AG04450 (cell line): Measurements from ENCODE around the gene ABLIM2. TPM values are rescaled to one million over a fixed set of nuclear protein-coding genes. Genes with fewer than 3 reads are reported as not detected.

Experiments
- CTCF ChIA-PET: fragments of 300-600, 350-600 bp; formaldehyde crosslinking; extraction: SDS; loops from one replicate; lab custom pipeline; 2022; ENCODE audit warnings: antibody characterized with exemption, inconsistent platforms; lab: Charles Lee
- POLR2A ChIA-PET: fragments of 350-600 bp; formaldehyde crosslinking; extraction: SDS; loops from one replicate; lab custom pipeline; 2021; ENCODE audit warnings: antibody characterized with exemption, inconsistent platforms; lab: Yijun Ruan, JAX
- DNase-seq: peaks from one replicate; pipeline ENCODE4 v3.0.0-alpha.2; 2011; ENCODE audit warnings: low read depth, low spot score
- H3K27ac ChIP-seq: one replicate; pipeline ENCODE4 v1.5.1; 2012; ENCODE audit warnings: low read depth, low read length, control low read depth
- H3K27me3 ChIP-seq: one replicate; pipeline ENCODE4 v1.6.0; 2012; ENCODE audit warnings: low read length; ENCODE audit not compliant: control insufficient read depth, insufficient read depth
- H3K4me3 ChIP-seq: 2 replicates; pipeline ENCODE4 v1.5.1; 2011; ENCODE audit warnings: mild to moderate bottlenecking, low read depth, low read length, control low read depth
- H3K9me3 ChIP-seq: 2 replicates; pipeline ENCODE4 v1.5.1; 2012; ENCODE audit warnings: low read length; ENCODE audit not compliant: control insufficient read depth, insufficient read depth
- CTCF ChIP-seq: IDR thresholded peaks from 2 replicates; pipeline ENCODE4 v1.5.1; 2011; ENCODE audit warnings: low read depth, low read length, control low read depth, inconsistent platforms
- polyA plus RNA-seq: library from polyadenylated mRNA; depleted of rRNA; stranded (reverse); fragments of >200 nt; gene quantifications from 2 replicates; pipeline ENCODE4 v1.2.3, GENCODE V29; 2011

ABLIM2 gene
- polyA plus RNA-seq, 1 experiment = not detected

DNA sequence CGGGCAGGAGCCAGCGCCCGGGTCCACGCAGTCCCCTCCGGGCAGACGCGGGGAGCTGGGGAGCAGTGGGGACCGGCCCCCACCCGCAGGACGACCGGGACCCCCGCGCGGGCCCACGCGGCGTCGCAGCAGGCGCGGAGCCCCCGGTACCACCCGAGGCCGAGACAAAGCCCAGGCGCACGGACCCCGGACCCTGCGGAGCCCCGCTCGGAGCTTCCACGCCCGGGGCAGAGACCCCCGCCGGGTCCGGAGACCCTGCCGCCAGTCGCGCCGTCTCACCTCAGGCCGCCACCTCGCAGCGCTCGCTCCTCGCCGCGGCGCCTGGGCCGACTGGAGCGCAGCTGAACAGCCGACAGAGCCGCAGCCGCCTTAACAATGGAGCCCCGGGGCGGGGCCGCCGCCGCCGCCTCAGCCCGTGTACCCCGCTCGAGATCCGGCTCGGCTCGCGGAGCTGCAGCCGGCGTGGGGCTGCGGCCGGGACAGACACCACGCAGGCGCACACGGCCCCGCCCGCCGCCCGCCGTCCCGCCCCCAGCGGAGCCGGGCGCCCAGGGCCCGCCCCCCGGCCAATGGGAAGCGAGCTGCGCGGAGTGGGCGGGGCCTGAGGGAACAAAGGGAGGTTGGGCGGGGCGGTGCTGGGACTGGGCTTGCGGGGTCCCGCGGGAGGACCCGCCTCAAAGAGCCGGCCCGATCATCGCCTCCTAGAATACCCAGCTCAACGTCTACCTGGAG, 219.1 kb downstream of the ABLIM2 start, which contains the start of gene AFAP1:
AFAP1 (minus strand) TSS at position 485 of the 732 bp plus-strand sequence. CDS start 67,783 bp downstream, outside the sequence.
- no peak for TF ChIP-seq CTCF
- peak within 1 kb of the TSS; percentile 86 for H3K27ac ChIP-seq
- H3K9me3 ChIP-seq = no peaks in the 10 kb centered on the region; the same call in 1 of the 2 replicates
- POLR2A ChIA-PET = interaction anchor here (0.6 to 1.4 kb wide), 21 partner anchors 10 to 149 kb away, joined by 3 to 7 read pairs (median 3); no protein-coding TSS in a partner anchor
- DNase-seq = peak; percentile 47
- peak within 1 kb of the TSS; percentile 88 for H3K4me3 ChIP-seq
- no peaks in the 10 kb centered on the region for H3K27me3 ChIP-seq
- CTCF ChIA-PET = interaction anchor here (0.7 to 6.6 kb wide), 5 partner anchors 13 to 136 kb away, joined by 3 to 68 read pairs (median 6); no protein-coding TSS in a partner anchor

GRCh38 chr4:7938609-7939376, 219.8 kb downstream of the ABLIM2 start:
- H3K27me3 ChIP-seq = no peaks in the 10 kb centered on the region
- no peak for DNase-seq
- CTCF ChIA-PET = interaction anchor here (0.7 to 6.6 kb wide), 7 partner anchors 12 to 135 kb away, joined by 3 to 68 read pairs (median 5); no protein-coding TSS in a partner anchor
- peak overlapping the region; percentile 86 for H3K27ac ChIP-seq
- H3K4me3 ChIP-seq = peak overlapping the region; percentile 88
- no peaks in the 10 kb centered on the region; the same call in 1 of the 2 replicates for H3K9me3 ChIP-seq
- no peak for TF ChIP-seq CTCF
- POLR2A ChIA-PET = interaction anchor here (0.6 to 2.0 kb wide), 16 partner anchors 9 to 148 kb away, joined by 3 to 8 read pairs (median 3); no protein-coding TSS in a partner anchor

DNA sequence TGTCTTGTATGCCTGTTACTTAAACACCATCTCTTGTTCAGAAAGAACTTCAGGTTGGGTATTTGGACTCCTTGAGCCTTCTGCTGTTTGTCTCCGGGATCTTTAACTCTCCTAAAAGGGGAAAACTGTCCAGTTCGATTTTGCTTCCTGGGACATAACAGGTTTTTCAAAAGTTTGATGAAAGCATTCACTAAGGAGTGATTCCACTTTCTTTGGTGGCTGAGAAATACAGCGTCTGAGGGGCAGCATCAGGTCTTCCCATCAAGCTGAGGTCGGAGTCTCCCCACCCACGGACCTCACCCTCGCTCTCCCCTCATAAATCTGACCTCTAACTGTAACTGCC, 220.4 kb downstream of the ABLIM2 start:
- ChIA-PET CTCF (interaction anchor here (0.7 to 6.6 kb wide), 8 partner anchors 11 to 135 kb away, joined by 3 to 68 read pairs (median 4); no protein-coding TSS in a partner anchor), POLR2A (interaction anchor here (0.5 to 2.0 kb wide), 5 partner anchors 14 to 123 kb away, joined by 3 to 8 read pairs (median 3); no protein-coding TSS in a partner anchor)
- Histone ChIP-seq H3K4me3 (peak overlapping the region; percentile 88), H3K27ac (peak overlapping the region; percentile 86), H3K9me3 (peaks cover 4% of the 10 kb centered on the region), H3K27me3 (no peaks in the 10 kb centered on the region)
- no peak for TF ChIP-seq CTCF
- no peak for DNase-seq

DNA sequence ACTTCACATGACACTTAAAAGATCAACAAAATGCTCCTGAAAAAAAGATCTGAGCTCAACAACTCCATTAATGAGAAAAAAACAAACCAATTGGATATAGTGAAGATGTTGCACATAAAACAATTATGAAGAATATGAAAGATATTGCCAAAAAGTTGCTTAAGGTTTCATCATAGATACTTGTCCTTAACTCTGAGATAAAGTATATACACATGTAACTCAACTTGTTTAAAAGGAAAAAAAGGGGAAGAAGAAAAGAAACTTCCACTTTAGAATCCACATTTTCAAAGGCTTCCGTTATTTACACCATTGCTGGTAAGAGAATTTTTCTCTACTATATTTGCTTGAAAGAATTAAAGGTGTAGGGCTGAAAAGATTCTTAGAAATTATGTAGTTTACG, 221.6 kb downstream of the ABLIM2 start:
- Histone ChIP-seq H3K27me3 (no peaks in the 10 kb centered on the region), H3K4me3 (peak overlapping the region; percentile 88), H3K9me3 (peaks cover 4% of the 10 kb centered on the region), H3K27ac (no peak overlapping the region)
- DNase-seq = no peak
- ChIA-PET POLR2A (interaction anchor here (2.0 kb wide), 1 partner anchor 50 kb away, joined by 8 read pairs; no protein-coding TSS in a partner anchor), CTCF (interaction anchor here (0.7 to 6.6 kb wide), 3 partner anchors 90 to 134 kb away, joined by 4 to 68 read pairs (median 6); no protein-coding TSS in a partner anchor)
- no peak for TF ChIP-seq CTCF
